Activated CD8-positive, alpha-beta memory T cell treated with anti-CD3 and anti-CD28 coated beads, Interleukin-2, amount 50 U/mL, for 24 hours (primary cell): ENCODE measurements around the gene LRRC37A.
"Not testable (repeated sequence)": the region's sequence is repeated elsewhere in the genome, so short reads cannot be mapped to it uniquely, and the experiment has no call there.

ENCODE experiments used
- DNase-seq: peaks from one replicate; pipeline ENCODE4 v3.0.0-alpha.2; 2020; ENCODE audit errors: extremely low read depth

Gene LRRC37A

GRCh38 chr17:46287587-46287986 is 7.3 kb upstream of the LRRC37A start:
- not testable (repeated sequence) for DNase-seq

DNA sequence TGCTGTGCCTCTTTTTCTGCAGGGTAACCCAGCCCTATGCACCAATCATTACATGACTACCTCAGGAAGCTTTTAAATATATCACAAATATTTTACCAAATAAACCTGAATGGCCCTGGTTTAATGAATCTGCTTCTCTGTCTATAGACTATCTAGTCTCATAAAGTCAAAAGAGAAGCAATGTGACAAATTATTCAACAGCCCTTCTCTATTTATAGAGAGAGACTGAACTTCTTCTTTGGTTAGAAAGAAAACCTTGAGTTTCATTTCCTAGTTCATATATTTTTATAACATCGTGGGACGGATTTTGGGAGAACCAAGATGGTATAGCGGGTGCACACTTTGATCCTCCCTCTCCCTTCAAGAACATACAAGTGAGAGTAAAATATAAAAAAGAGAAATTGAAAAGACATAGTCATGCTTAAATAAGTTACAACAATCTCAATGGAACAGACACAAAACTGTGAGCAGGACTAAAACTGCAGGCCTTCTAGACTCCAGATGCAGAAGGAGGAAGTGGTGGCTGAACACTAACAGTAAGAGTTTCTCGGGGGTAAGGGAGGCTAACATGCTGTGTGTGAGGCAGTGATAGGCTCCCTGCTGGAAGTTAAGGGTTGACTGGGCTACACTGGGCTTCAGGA is 3.9 kb upstream of the LRRC37A start:
- DNase-seq: not testable (repeated sequence)

DNA sequence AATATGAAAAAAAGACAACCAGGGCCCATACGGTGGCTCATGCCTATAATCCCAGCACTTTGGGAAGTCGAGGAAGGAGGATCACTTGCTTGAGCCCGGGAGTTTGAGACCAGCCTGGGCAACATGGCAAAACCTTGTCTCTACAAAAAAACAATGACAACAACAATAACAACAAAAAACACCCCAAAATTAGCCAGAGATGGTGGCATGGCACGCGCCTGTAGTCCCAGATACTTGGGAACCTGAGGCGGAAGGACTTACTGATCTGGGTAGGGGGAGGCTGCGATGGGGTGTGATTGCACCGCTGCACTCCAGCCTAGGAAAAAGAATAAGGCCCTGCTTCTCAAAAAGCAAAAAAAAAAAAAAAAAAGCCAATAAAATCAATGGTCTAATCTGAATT is 3.3 kb upstream of the LRRC37A start:
- DNase-seq: not testable (repeated sequence)

DNA sequence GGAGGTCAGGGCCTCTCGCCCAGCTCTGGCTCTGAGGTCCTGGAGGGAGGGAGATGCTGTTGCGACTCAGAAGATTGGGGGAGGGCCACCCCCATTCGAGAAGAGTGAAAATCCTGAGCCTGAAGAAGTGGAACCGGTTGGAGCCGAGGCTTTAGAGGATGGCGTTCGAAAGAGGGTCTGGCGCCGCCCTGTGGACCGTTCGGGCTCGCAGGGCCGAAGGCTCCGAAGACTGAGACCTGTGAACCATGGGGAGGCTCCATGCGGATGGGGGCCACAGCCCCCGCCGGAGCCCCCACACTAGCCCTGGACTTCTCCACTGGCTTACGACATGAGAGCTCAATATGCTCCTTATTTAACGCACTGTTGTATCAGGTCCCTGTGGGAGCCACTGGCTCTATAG is 46.3 kb downstream of the LRRC37A start:
- DNase-seq: not testable (repeated sequence)

DNA sequence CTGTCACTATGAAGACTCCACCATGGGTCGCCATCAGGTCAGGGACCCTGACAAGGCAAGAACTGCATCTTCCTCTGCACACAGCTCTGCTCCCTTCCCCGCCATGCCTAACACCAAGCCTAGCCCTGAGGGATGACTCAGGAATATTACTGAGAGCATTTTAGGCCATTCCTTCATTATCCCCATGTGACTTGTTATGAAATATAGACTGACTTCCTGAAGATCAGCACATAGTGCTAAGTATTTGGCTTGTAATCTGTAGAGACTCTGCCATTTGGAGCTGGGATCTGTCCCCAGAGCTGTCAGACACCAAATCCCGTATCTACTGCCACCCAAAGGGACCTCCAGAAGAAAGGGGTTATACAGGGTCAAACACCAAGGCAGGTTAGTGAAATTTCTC is 47.2 kb downstream of the LRRC37A start:
- DNase-seq: not testable (repeated sequence)

DNA sequence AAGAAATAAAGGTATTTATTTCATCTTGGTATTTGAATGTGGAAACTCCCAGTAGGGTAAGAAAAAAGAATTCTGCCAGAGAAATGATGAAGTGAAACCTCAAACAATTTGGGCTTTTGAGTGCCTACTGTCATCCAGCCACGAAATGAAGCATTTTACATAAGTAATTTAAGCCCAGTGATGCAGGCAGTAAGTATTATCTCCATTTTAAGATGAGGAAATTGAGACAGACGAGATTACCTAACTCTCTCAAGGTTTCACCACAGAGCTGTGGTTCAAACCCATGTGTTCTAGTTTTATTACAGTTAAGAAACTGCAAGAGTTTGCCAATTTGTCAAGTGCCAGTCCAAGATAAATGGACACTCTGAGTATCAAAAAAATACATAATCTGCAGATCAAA is 53.4 kb downstream of the LRRC37A start:
- DNase-seq: not testable (repeated sequence)

- not testable (repeated sequence) for DNase-seq
Measured at GRCh38 chr17:46349060-46349459, 54.1 kb downstream of the LRRC37A start.

DNA sequence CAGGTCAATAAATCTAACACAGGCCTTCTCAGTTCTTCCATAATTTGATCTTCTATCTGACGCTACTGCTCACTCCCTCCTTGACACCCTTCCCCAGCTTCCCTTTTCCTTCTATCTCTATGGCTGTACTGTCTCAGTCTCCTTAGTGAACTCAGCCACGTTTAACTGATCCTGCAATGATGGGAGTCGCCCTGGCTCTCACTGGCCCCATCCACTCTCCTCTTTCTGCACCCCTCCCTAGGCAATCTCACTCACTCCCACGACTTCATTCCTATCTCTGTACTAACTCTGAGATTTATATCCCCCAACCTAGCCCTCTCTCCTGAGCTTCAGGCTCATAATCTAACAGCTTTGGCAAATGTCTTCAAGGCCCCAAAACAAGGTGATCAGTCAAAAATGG is 58.9 kb downstream of the LRRC37A start:
- not testable (repeated sequence) for DNase-seq

- DNase-seq: not testable (repeated sequence)
Measured at GRCh38 chr17:46361145-46361735, 66.3 kb downstream of the LRRC37A start.

DNA sequence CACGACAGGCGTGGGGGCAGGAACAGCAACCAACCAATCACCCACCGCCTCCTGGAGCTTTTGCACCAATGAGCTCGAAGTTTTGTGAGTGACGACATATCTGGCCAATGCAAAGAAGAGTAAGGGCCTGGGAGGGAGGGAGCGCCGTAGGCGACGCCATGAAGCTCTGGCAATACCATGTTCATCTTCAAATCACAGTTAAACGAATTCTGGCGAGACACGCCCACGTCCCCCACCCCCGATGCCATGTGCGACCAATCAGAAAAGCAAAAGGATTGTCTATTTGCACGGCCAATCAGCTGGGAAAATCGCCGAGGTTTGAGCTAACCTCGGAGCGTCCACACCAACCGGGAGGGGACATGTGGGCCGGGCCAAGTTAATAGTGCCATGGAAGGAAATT is 66.8 kb downstream of the LRRC37A start, which contains the start of gene ARL17B:
Gene ARL17B (minus strand): TSS at position 12 of the 400 bp plus-strand sequence. CDS start 3,369 bp downstream, outside the sequence.
- peak; percentile 90 for DNase-seq

DNA sequence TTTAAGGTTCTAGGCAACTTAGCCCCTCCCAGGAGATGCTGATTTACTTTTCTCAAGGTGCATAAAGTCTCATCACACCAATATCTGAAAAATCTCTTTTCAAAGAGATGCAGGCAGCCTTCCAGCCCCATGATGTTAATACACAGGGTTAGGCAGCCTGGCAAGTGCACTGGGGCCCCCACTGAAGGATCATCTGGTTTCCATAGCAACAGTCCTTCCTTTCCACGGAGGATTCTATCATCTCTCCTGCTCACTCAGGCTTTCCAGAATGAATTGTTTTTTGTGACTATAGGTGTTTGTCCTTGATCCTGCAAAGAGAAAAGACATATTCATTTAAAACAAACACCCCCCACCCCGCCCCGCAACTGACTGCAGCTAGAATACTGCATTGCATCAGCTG is 72.6 kb downstream of the LRRC37A start:
- not testable (repeated sequence) for DNase-seq

DNA sequence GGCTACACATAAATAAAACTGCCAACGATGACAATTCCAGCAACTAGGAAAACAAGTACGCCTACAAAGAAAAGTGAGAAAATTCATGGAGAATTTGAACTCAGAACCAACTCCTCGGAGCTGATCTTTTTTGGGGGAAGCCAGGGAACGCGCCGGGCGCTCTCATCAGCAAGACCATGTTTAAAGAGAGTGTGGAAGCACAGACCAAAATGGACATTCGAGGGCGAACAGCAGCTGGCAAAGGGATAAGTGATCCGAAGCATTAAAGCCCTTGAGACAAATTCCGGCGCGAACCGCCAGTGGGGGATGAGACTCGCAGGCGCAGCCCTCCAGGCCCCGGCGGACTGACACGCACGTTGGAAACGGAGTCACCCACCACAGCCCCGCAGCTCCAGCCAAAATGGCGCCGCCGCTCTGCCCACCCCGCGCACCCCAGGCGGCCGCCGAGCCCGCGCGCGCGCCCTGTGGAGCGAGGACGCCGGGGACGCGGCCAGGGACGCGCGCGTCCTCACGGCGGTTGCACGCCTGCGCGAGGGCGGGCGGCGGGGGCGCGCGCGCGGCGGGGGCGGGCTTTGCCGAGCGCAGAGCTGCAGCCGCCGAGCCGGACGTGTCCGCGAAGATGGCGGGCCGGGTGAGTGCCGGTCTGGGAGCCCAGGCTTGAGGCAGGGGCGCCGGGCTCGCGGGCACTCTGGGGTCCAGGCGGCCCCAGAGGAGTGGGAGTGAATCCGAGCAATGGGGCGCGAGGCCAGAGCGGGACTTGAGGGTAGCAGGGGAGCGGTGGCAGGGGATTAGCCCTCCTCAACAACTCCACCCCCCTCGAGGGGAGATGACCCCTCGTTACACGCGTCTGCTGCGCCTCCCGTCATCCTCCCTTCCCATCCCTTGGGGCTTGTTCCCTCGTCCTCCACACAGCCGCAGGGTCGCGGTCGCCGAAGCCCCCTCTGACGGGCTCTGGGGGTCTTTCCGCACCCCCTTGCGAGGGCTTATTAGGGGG is 77.6 kb downstream of the LRRC37A start:
- DNase-seq: not testable (repeated sequence)

- not testable (repeated sequence) for DNase-seq
Measured at GRCh38 chr17:46373418-46373817, 78.5 kb downstream of the LRRC37A start.

GRCh38 chr17:46383118-46383517 is 88.2 kb downstream of the LRRC37A start:
- DNase-seq: not testable (repeated sequence)

- not testable (repeated sequence) for DNase-seq
Measured at GRCh38 chr17:46385491-46385890, 90.6 kb downstream of the LRRC37A start.
